HL-60 (cell line): ENCODE results near the gene CDH22.

Experiments used
- DNase-seq, 2 experiments: peaks; one replicate each; pipeline ENCODE4 v3.0.0-alpha.2; 2010 to 2020; ENCODE audit warnings: low read depth in 1 of 2, low spot score in 1 of 2
- H3K27ac ChIP-seq: fragments of 250-450 bp; sonication (Bioruptor Pico); replicated peaks from 2 replicates; pipeline ENCODE4 v1.5.1; 2020; ENCODE audit warnings: mild to moderate bottlenecking, moderate library complexity
- H3K27me3 ChIP-seq: fragments of 250-450 bp; sonication (Bioruptor Pico); 2 replicates; pipeline ENCODE4 v1.5.1; 2021; ENCODE audit warnings: mild to moderate bottlenecking, moderate library complexity; ENCODE audit not compliant: insufficient read depth, poor library complexity, severe bottlenecking
- H3K4me3 ChIP-seq: replicated peaks from 2 replicates; pipeline ENCODE4 v1.5.1; 2011; ENCODE audit warnings: mild to moderate bottlenecking, control low read depth, low read length; ENCODE audit not compliant: insufficient read depth
- CTCF ChIP-seq: IDR thresholded peaks from one replicate; pipeline ENCODE4 v1.5.1; 2011; ENCODE audit warnings: low read length, control low read depth, inconsistent platforms; ENCODE audit not compliant: insufficient read depth
- GABPA ChIP-seq: IDR thresholded peaks from 2 replicates; pipeline ENCODE4 v1.6.1; 2012; ENCODE audit warnings: low read depth
- POLR2AphosphoS5 ChIP-seq: IDR thresholded peaks from 2 replicates; pipeline ENCODE4 v1.6.1; 2012; ENCODE audit warnings: low read depth
- REST ChIP-seq: IDR thresholded peaks from 2 replicates; pipeline ENCODE4 v1.6.1; 2012; ENCODE audit warnings: low read depth; ENCODE audit not compliant: insufficient replicate concordance
- SPI1 ChIP-seq: IDR thresholded peaks from 2 replicates; pipeline ENCODE4 v1.6.1; 2012; ENCODE audit warnings: low read depth, mild to moderate bottlenecking, borderline replicate concordance

CDH22 gene

GRCh38 chr20:46195264-46196036 lies 112.8 kb downstream of the CDH22 start:
- Histone ChIP-seq H3K27ac (no peak overlapping the region), H3K4me3 (no peak overlapping the region), H3K27me3 (peaks cover 3% of the 10 kb centered on the region)
- no peak for DNase-seq
- TF ChIP-seq SPI1: no peak
- TF ChIP-seq REST: no peak
- no peak for TF ChIP-seq POLR2AphosphoS5
- TF ChIP-seq GABPA: no peak
- no peak for TF ChIP-seq CTCF

GRCh38 chr20:46194409-46194808 lies 113.9 kb downstream of the CDH22 start:
- DNase-seq: no peak
- Histone ChIP-seq H3K27me3 (peaks cover 3% of the 10 kb centered on the region), H3K27ac (no peak overlapping the region), H3K4me3 (no peak overlapping the region)
- TF ChIP-seq SPI1 (no peak), CTCF (no peak), GABPA (no peak), REST (no peak), POLR2AphosphoS5 (no peak)

DNA sequence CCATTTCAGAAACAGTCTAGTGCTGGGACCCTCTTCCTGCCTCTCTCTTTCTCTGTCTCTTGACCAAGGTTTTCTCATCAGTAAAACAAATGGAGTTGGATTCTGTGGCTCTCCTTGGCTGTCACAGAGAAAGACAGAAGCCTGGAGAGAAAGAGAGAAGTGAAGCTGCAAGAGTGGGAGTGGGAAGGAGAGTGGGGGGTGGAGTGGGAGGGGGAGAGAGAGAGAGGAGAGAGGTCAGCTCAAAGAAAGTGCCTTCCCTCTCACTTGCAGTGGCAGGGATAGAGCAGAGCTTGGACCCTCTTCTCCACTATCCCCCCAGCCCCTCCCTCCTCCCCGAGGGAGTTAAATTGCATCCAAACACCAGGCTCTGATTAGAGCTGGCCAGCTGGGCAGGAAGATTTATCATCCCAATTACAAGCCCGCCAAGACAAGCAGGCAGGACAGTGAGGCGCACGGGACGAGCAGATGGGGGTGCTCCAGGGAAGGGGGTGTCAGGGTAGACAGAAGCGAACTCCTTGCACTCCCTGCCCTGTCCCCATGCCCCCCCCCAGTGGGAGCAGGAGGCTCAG lies 115.8 kb downstream of the CDH22 start:
- DNase-seq: no peak
- Histone ChIP-seq H3K27me3 (peaks cover 3% of the 10 kb centered on the region), H3K4me3 (no peak overlapping the region), H3K27ac (no peak overlapping the region)
- TF ChIP-seq GABPA (no peak), SPI1 (no peak), POLR2AphosphoS5 (no peak), REST (no peak), CTCF (no peak)
